ENCODE results near the gene AKAIN1.

DNA sequence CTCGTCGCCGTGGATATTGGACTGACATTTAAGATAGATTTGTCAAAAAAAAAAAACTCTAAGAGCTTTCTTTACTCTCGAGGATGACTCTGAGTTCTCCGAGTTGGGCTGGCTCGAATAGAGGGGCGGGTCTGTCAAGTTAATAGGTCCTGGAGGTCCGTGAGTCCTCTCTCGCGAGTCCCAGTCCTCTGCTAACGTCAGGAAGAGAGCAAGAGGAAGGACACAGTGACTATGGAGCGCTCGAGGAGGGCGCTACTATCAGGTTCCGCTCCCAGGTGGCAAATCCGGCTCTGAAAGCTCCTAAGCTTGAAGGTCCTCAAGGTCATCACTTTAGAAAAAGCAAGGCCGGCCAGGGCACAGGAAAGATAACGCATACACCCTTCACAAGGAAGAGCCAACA, 404 bp upstream of the AKAIN1 start:
- TF ChIP-seq POLR2AphosphoS5 (IDR thresholded peaks at IDR 0.05; ENCODE audit: borderline replicate concordance, low read depth, low read length) (no peak), EZH2 (IDR thresholded peaks at IDR 0.05) (no peak)

Measured in SK-N-MC (cell line).